ENCODE results near the gene CHEK1.

The CHEK1 gene

GRCh38 chr11:125625225-125625629 lies 264 bp downstream of the CHEK1 start:
- peaks cover 15% of the 10 kb centered on the region for H3K36me3 ChIP-seq (ENCODE audit: control insufficient read depth, insufficient read depth, low read length)
- no peak for DNase-seq
- H3K27ac ChIP-seq (ENCODE audit: insufficient read depth, low read length, poor library complexity, severe bottlenecking), result peak overlapping the region; percentile 97
- H3K4me3 ChIP-seq (ENCODE audit: insufficient read depth, low read depth, low read length, poor library complexity, severe bottlenecking), result peak overlapping the region; percentile 82
- peaks cover 9% of the 10 kb centered on the region for H3K4me1 ChIP-seq (ENCODE audit: control insufficient read depth, insufficient read depth, low read length, poor library complexity, severe bottlenecking)
- no peaks in the 10 kb centered on the region for H3K27me3 ChIP-seq (replicated peaks; ENCODE audit: control insufficient read depth, insufficient read depth, low read length, poor library complexity, severe bottlenecking)
- H3K9me3 ChIP-seq (ENCODE audit: control insufficient read depth, low read length), result no peaks in the 10 kb centered on the region

GRCh38 chr11:125625630-125626287 lies 796 bp downstream of the CHEK1 start:
- H3K27me3 ChIP-seq (replicated peaks; ENCODE audit: control insufficient read depth, insufficient read depth, low read length, poor library complexity, severe bottlenecking), result no peaks in the 10 kb centered on the region
- no peaks in the 10 kb centered on the region for H3K9me3 ChIP-seq (ENCODE audit: control insufficient read depth, low read length)
- H3K4me1 ChIP-seq (ENCODE audit: control insufficient read depth, insufficient read depth, low read length, poor library complexity, severe bottlenecking), result peaks cover 9% of the 10 kb centered on the region
- H3K27ac ChIP-seq (ENCODE audit: insufficient read depth, low read length, poor library complexity, severe bottlenecking), result peak overlapping the region; percentile 97
- H3K36me3 ChIP-seq (ENCODE audit: control insufficient read depth, insufficient read depth, low read length), result peaks cover 10% of the 10 kb centered on the region
- H3K4me3 ChIP-seq (ENCODE audit: insufficient read depth, low read depth, low read length, poor library complexity, severe bottlenecking), result peak overlapping the region; percentile 82
- DNase-seq, result peak; percentile 55 to 73 (median 73)

GRCh38 chr11:125626288-125626950 lies 1.5 kb downstream of the CHEK1 start:
- peaks cover 9% of the 10 kb centered on the region for H3K4me1 ChIP-seq (ENCODE audit: control insufficient read depth, insufficient read depth, low read length, poor library complexity, severe bottlenecking)
- no peaks in the 10 kb centered on the region for H3K27me3 ChIP-seq (replicated peaks; ENCODE audit: control insufficient read depth, insufficient read depth, low read length, poor library complexity, severe bottlenecking)
- H3K36me3 ChIP-seq (ENCODE audit: control insufficient read depth, insufficient read depth, low read length), result peaks cover 3% of the 10 kb centered on the region
- peak in 1 of 3 donors; percentile 3 for DNase-seq
- no peaks in the 10 kb centered on the region for H3K9me3 ChIP-seq (ENCODE audit: control insufficient read depth, low read length)
- H3K4me3 ChIP-seq (ENCODE audit: insufficient read depth, low read depth, low read length, poor library complexity, severe bottlenecking), result peak overlapping the region; percentile 82
- H3K27ac ChIP-seq (ENCODE audit: insufficient read depth, low read length, poor library complexity, severe bottlenecking), result peak overlapping the region; percentile 97

- no peak overlapping the region for H3K27ac ChIP-seq (ENCODE audit: insufficient read depth, low read length, poor library complexity, severe bottlenecking)
- no peaks in the 10 kb centered on the region for H3K9me3 ChIP-seq (ENCODE audit: control insufficient read depth, low read length)
- no peaks in the 10 kb centered on the region for H3K27me3 ChIP-seq (replicated peaks; ENCODE audit: control insufficient read depth, insufficient read depth, low read length, poor library complexity, severe bottlenecking)
- H3K4me3 ChIP-seq (ENCODE audit: insufficient read depth, low read depth, low read length, poor library complexity, severe bottlenecking), result no peak overlapping the region
- H3K4me1 ChIP-seq (ENCODE audit: control insufficient read depth, insufficient read depth, low read length, poor library complexity, severe bottlenecking), result peaks cover 9% of the 10 kb centered on the region
- H3K36me3 ChIP-seq (ENCODE audit: control insufficient read depth, insufficient read depth, low read length), result no peaks in the 10 kb centered on the region
- no peak for DNase-seq
Measured at GRCh38 chr11:125627236-125627910, 2.4 kb downstream of the CHEK1 start.

GRCh38 chr11:125637840-125638239 lies 12.9 kb downstream of the CHEK1 start:
- no peak for DNase-seq
- Histone ChIP-seq H3K36me3 (ENCODE audit: control insufficient read depth, insufficient read depth, low read length) (no peaks in the 10 kb centered on the region), H3K27ac (ENCODE audit: insufficient read depth, low read length, poor library complexity, severe bottlenecking) (no peak overlapping the region), H3K27me3 (replicated peaks; ENCODE audit: control insufficient read depth, insufficient read depth, low read length, poor library complexity, severe bottlenecking) (no peaks in the 10 kb centered on the region), H3K4me1 (ENCODE audit: control insufficient read depth, insufficient read depth, low read length, poor library complexity, severe bottlenecking) (no peaks in the 10 kb centered on the region), H3K9me3 (ENCODE audit: control insufficient read depth, low read length) (no peaks in the 10 kb centered on the region), H3K4me3 (ENCODE audit: insufficient read depth, low read depth, low read length, poor library complexity, severe bottlenecking) (no peak overlapping the region)

GRCh38 chr11:125638315-125638714 lies 13.4 kb downstream of the CHEK1 start:
- Histone ChIP-seq H3K36me3 (ENCODE audit: control insufficient read depth, insufficient read depth, low read length) (no peaks in the 10 kb centered on the region), H3K4me1 (ENCODE audit: control insufficient read depth, insufficient read depth, low read length, poor library complexity, severe bottlenecking) (no peaks in the 10 kb centered on the region), H3K27ac (ENCODE audit: insufficient read depth, low read length, poor library complexity, severe bottlenecking) (no peak overlapping the region), H3K9me3 (ENCODE audit: control insufficient read depth, low read length) (no peaks in the 10 kb centered on the region), H3K4me3 (ENCODE audit: insufficient read depth, low read depth, low read length, poor library complexity, severe bottlenecking) (no peak overlapping the region), H3K27me3 (replicated peaks; ENCODE audit: control insufficient read depth, insufficient read depth, low read length, poor library complexity, severe bottlenecking) (no peaks in the 10 kb centered on the region)
- no peak for DNase-seq

- Histone ChIP-seq H3K9me3 (ENCODE audit: control insufficient read depth, low read length) (no peaks in the 10 kb centered on the region), H3K27me3 (replicated peaks; ENCODE audit: control insufficient read depth, insufficient read depth, low read length, poor library complexity, severe bottlenecking) (no peaks in the 10 kb centered on the region), H3K36me3 (ENCODE audit: control insufficient read depth, insufficient read depth, low read length) (no peaks in the 10 kb centered on the region), H3K27ac (ENCODE audit: insufficient read depth, low read length, poor library complexity, severe bottlenecking) (no peak overlapping the region), H3K4me3 (ENCODE audit: insufficient read depth, low read depth, low read length, poor library complexity, severe bottlenecking) (no peak overlapping the region), H3K4me1 (ENCODE audit: control insufficient read depth, insufficient read depth, low read length, poor library complexity, severe bottlenecking) (no peaks in the 10 kb centered on the region)
- no peak for DNase-seq
Measured at GRCh38 chr11:125645871-125646270, 20.9 kb downstream of the CHEK1 start.

- Histone ChIP-seq H3K27ac (ENCODE audit: insufficient read depth, low read length, poor library complexity, severe bottlenecking) (no peak overlapping the region), H3K36me3 (ENCODE audit: control insufficient read depth, insufficient read depth, low read length) (no peaks in the 10 kb centered on the region), H3K4me3 (ENCODE audit: insufficient read depth, low read depth, low read length, poor library complexity, severe bottlenecking) (no peak overlapping the region), H3K4me1 (ENCODE audit: control insufficient read depth, insufficient read depth, low read length, poor library complexity, severe bottlenecking) (no peaks in the 10 kb centered on the region), H3K9me3 (ENCODE audit: control insufficient read depth, low read length) (no peaks in the 10 kb centered on the region), H3K27me3 (replicated peaks; ENCODE audit: control insufficient read depth, insufficient read depth, low read length, poor library complexity, severe bottlenecking) (no peaks in the 10 kb centered on the region)
- DNase-seq, result no peak
Measured at GRCh38 chr11:125649465-125650166, 24.7 kb downstream of the CHEK1 start.

- Histone ChIP-seq H3K36me3 (ENCODE audit: control insufficient read depth, insufficient read depth, low read length) (no peaks in the 10 kb centered on the region), H3K4me3 (ENCODE audit: insufficient read depth, low read depth, low read length, poor library complexity, severe bottlenecking) (no peak overlapping the region), H3K9me3 (ENCODE audit: control insufficient read depth, low read length) (no peaks in the 10 kb centered on the region), H3K27me3 (replicated peaks; ENCODE audit: control insufficient read depth, insufficient read depth, low read length, poor library complexity, severe bottlenecking) (no peaks in the 10 kb centered on the region), H3K4me1 (ENCODE audit: control insufficient read depth, insufficient read depth, low read length, poor library complexity, severe bottlenecking) (no peaks in the 10 kb centered on the region), H3K27ac (ENCODE audit: insufficient read depth, low read length, poor library complexity, severe bottlenecking) (no peak overlapping the region)
- no peak for DNase-seq
Measured at GRCh38 chr11:125662689-125663088, 37.7 kb downstream of the CHEK1 start.

Measured in effector memory CD4-positive, alpha-beta T cell (primary cell).